ENCODE results near the gene ADAMTS10.
"Not testable (repeated sequence)": the region's sequence is repeated elsewhere in the genome, so short reads cannot be mapped to it uniquely, and the experiment has no call there.

The ADAMTS10 gene

DNA sequence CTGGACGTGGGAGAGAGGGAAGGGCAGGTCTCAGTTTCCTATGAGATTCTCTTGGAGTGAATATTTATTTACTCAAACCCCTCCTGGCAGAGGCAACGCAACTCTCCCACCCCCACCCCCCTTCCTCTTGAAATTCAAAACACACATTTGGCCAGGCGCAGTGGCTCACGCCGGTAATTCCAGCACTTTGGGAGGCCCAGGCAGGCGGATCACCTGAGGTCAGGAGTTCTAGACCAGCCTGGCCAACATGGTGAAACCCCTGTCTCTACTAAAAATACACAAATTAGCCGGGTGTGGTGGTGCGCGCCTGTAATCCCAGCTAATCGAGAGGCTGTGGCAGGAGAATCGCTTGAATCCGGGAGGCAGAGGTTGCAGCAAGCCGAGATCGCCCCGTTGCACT lies 6.8 kb upstream of the ADAMTS10 start:
- not testable (repeated sequence) for H3K36me3 ChIP-seq (ENCODE audit: control insufficient read depth, insufficient read depth, low read length); H3K9ac ChIP-seq (ENCODE audit: low read length); H3K27me3 ChIP-seq (ENCODE audit: control insufficient read depth, insufficient read depth, low read length); H3K9me3 ChIP-seq (ENCODE audit: control insufficient read depth, low read length); H3K4me1 ChIP-seq (ENCODE audit: control insufficient read depth, insufficient read depth, low read length); H3K4me3 ChIP-seq (ENCODE audit: low read length)

DNA sequence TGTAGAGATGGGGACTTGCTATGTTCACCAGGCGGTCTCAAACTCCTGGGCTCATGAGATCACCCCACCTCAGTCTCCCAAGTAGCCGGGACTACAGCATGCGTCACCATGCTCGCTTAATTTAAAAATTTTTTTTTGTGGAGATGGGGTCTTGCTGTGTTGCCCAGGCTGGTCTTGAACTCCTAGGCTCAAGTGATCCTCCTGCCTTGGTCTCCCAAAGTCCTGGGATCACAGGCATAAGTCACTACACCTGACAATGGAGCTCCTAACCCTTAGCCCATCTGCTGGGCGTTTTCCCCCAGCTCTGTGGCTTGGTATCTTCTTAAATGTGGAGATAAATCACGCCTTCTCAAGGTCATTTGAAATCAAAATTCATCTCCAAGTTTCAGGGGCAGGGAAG lies 6.3 kb upstream of the ADAMTS10 start:
- H3K36me3 ChIP-seq (ENCODE audit: control insufficient read depth, insufficient read depth, low read length), result no peaks in the 10 kb centered on the region
- H3K4me3 ChIP-seq (ENCODE audit: low read length), result no peak overlapping the region
- no peaks in the 10 kb centered on the region for H3K27me3 ChIP-seq (ENCODE audit: control insufficient read depth, insufficient read depth, low read length)
- no peaks in the 10 kb centered on the region for H3K9me3 ChIP-seq (ENCODE audit: control insufficient read depth, low read length)
- no peaks in the 10 kb centered on the region for H3K4me1 ChIP-seq (ENCODE audit: control insufficient read depth, insufficient read depth, low read length)
- no peak overlapping the region for H3K9ac ChIP-seq (ENCODE audit: low read length)

DNA sequence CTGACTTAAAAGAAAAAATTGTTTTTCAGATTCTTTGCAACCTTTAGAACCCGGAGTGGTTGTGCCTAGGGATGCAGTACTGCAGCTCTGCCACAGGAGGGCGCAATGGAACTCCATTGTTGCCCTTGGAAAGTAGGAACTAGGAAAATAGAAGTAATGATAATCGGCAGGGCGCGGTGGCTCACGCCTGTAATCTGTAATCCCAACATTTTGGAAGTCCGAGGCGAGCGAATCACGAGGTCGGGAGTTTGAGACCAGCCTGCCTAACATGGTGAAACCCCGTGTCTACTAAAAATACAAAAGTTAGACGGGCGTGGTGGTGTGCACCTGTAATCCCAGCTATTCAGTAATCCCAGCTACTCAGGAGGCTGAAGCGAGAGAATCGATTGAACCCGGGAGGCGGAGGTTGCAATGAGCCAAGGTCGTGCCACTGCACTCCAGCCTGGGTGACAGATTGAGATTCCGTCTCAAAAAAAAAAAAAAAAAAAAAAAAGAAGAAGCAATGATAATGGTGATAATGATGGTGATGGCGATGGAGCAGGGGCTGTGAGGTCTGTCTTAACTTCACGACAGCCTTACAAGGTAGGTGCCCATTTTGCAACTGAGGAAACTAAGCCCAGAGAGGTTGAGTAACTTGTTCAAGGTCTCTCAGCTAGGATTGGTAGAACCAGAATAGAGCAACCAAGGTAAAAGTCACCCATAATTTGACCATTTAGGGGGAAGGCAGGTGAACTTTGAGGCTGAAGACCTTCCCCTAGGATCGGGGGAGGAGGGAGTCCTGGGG lies 5.5 kb upstream of the ADAMTS10 start:
- Histone ChIP-seq H3K9ac (ENCODE audit: low read length) (no peak overlapping the region), H3K36me3 (ENCODE audit: control insufficient read depth, insufficient read depth, low read length) (no peaks in the 10 kb centered on the region), H3K4me3 (ENCODE audit: low read length) (no peak overlapping the region), H3K9me3 (ENCODE audit: control insufficient read depth, low read length) (no peaks in the 10 kb centered on the region), H3K27me3 (ENCODE audit: control insufficient read depth, insufficient read depth, low read length) (no peaks in the 10 kb centered on the region), H3K4me1 (ENCODE audit: control insufficient read depth, insufficient read depth, low read length) (no peaks in the 10 kb centered on the region)

DNA sequence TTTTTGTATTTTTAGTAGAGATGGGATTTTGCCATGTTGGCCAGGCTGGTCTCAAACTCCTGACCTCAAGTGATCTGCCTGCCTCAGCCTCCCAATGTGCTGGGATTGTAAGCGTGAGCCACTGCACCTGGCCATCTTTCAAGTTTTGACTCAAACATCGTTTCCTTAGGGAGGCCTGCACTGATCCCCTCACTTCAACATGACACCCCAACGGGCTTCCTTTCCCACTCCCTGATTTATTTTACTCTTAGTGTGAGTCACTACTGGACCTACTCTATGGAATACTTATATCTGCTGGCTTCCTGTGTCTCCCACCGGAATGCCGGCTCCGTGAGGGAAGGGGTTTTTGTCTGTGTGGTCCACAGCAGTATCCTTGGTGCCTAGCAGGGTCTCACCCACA lies 4.5 kb upstream of the ADAMTS10 start:
- H3K9me3 ChIP-seq (ENCODE audit: control insufficient read depth, low read length), result no peaks in the 10 kb centered on the region
- H3K4me3 ChIP-seq (ENCODE audit: low read length), result no peak overlapping the region
- H3K4me1 ChIP-seq (ENCODE audit: control insufficient read depth, insufficient read depth, low read length), result peaks cover 1% of the 10 kb centered on the region
- H3K9ac ChIP-seq (ENCODE audit: low read length), result no peak overlapping the region
- peaks cover 3% of the 10 kb centered on the region for H3K27me3 ChIP-seq (ENCODE audit: control insufficient read depth, insufficient read depth, low read length)
- no peaks in the 10 kb centered on the region for H3K36me3 ChIP-seq (ENCODE audit: control insufficient read depth, insufficient read depth, low read length)

DNA sequence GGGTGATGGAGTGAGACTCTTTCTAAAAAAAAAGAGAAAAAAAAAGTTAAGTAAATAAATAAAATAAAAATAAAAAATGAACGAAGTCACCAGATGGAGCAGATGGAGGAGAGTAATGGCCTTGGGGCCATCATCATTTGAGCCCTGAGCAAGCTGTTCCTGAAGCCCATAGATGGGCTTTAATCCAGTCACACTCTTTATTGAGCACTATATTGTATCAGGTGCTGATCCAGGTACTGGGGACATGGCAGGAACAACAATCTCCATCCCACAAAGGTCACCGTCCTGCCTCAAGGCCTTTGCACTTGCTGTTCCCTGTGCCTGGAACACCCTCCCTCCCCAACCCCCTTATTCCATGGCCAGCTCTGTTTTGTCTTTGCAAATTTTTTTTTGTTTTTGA lies 3.9 kb upstream of the ADAMTS10 start:
- Histone ChIP-seq H3K4me1 (ENCODE audit: control insufficient read depth, insufficient read depth, low read length) (peaks cover 7% of the 10 kb centered on the region), H3K9ac (ENCODE audit: low read length) (no peak overlapping the region), H3K9me3 (ENCODE audit: control insufficient read depth, low read length) (no peaks in the 10 kb centered on the region), H3K4me3 (ENCODE audit: low read length) (no peak overlapping the region), H3K36me3 (ENCODE audit: control insufficient read depth, insufficient read depth, low read length) (no peaks in the 10 kb centered on the region), H3K27me3 (ENCODE audit: control insufficient read depth, insufficient read depth, low read length) (peaks cover 9% of the 10 kb centered on the region)

DNA sequence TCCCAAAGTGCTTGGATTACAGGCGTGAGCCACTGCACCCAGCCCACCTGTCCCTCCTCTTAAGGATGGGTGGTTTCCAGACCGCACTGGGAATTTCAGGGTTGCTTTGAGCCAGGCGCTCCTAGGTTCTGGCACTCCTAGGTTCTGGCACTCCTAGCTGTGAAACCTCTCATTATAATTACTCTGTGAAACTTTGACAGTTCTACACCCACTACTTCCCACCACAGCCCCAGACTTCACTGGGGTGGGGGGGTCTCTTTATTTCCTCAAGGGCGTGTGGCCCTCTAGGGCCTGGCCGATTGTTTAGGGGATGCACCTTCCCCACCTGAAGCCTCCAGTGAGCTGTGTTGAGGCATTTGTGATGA lies 2.3 kb upstream of the ADAMTS10 start:
- Histone ChIP-seq H3K4me3 (ENCODE audit: low read length) (no peak overlapping the region), H3K27me3 (ENCODE audit: control insufficient read depth, insufficient read depth, low read length) (peaks cover 10% of the 10 kb centered on the region), H3K4me1 (ENCODE audit: control insufficient read depth, insufficient read depth, low read length) (peaks cover 14% of the 10 kb centered on the region), H3K9ac (ENCODE audit: low read length) (no peak overlapping the region), H3K9me3 (ENCODE audit: control insufficient read depth, low read length) (no peaks in the 10 kb centered on the region), H3K36me3 (ENCODE audit: control insufficient read depth, insufficient read depth, low read length) (no peaks in the 10 kb centered on the region)

DNA sequence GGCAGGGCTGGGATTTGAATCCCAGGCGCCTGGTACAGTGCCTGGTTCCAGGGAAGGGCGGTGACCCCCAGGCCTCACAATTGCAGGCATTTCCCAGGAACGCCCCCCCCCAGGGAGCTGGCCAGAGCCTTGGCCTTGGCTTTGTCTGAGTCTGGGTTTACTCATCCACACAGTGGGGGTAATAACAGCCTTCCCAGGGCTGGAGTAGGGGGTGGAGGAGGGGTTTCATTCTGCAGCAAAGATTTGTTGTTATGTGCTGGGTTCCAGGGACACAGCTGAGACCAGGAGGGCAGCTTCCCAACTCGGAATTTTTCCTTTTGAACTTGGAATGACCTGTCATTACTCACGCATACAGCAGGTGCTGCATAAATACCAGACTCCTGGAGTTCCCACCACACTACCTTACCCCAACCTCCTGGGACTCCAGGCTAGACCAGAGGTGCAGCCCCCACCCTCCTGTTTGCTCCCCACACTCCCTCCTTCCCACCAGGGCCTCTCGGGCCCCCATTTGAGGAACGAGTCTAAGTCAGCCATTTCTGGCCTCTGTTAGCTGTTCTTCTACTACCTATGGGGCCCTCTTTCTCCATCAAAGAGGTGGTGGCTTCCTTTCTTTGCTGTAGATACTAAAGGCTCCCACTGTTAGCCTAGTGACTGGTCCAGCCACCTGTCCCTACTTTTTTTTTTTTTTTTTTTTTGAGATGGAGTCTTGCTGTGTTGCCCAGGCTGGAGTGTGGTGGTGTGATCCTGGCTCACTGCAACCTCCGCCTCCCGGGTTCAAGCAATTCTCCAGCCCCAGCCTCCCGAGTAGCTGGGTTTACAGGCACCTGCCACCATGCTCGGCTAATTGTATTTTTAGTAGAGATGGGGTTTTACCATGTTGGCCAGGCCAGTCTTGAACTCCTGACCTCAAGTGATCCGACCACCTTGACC lies 1.6 kb upstream of the ADAMTS10 start:
- Histone ChIP-seq H3K27me3 (ENCODE audit: control insufficient read depth, insufficient read depth, low read length) (peaks cover 10% of the 10 kb centered on the region), H3K36me3 (ENCODE audit: control insufficient read depth, insufficient read depth, low read length) (no peaks in the 10 kb centered on the region), H3K4me1 (ENCODE audit: control insufficient read depth, insufficient read depth, low read length) (peaks cover 14% of the 10 kb centered on the region), H3K4me3 (ENCODE audit: low read length) (no peak overlapping the region), H3K9me3 (ENCODE audit: control insufficient read depth, low read length) (no peaks in the 10 kb centered on the region), H3K9ac (ENCODE audit: low read length) (no peak overlapping the region)

DNA sequence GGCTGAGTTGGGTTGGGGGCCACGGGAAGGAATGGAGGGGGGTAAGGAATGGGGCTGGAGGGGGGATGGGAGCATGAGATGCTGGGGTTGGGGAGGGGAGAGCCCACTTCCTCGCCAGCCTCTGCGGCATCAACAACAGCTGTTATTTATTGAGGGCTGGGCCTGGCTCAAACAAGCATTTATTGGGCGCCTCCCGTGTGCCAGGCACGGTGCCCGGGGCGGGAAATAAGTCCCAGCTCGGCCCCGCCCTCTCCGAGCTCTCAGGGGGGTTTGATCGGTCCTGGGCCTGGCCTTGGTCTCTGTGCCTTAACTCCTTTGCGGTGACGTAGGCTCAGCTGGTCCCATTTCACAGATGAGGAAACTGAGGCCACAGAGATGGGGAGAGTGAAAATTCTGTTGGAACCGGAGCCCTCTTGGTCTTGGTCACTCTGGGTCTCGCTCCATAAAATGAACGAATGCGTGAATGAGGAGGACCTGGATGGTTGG lies 919 bp upstream of the ADAMTS10 start:
- Histone ChIP-seq H3K4me3 (ENCODE audit: low read length) (no peak overlapping the region), H3K9ac (ENCODE audit: low read length) (no peak overlapping the region), H3K27me3 (ENCODE audit: control insufficient read depth, insufficient read depth, low read length) (peaks cover 10% of the 10 kb centered on the region), H3K9me3 (ENCODE audit: control insufficient read depth, low read length) (no peaks in the 10 kb centered on the region), H3K36me3 (ENCODE audit: control insufficient read depth, insufficient read depth, low read length) (no peaks in the 10 kb centered on the region), H3K4me1 (ENCODE audit: control insufficient read depth, insufficient read depth, low read length) (peaks cover 14% of the 10 kb centered on the region)

DNA sequence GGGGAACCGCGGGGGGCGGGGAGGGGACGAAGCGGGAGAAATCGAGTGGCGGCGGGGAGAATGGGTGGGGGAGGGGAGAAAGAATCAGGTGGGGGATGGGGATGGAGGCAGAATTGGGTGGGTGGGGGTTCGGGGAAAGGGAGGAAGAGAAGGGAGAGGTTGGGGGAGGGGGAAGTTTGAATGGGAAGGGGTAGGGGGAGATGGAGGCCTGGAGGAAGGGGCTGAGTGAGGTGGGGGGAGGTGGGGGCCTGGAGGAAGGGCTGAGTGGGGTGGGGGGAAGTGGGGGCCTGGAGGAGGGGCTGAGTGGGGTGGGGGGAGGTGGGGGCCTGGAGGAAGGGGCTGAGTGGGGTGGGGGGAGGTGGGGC lies 403 bp upstream of the ADAMTS10 start:
- Histone ChIP-seq H3K4me1 (ENCODE audit: control insufficient read depth, insufficient read depth, low read length) (peaks cover 14% of the 10 kb centered on the region), H3K9ac (ENCODE audit: low read length) (no peak overlapping the region), H3K27me3 (ENCODE audit: control insufficient read depth, insufficient read depth, low read length) (peaks cover 10% of the 10 kb centered on the region), H3K4me3 (ENCODE audit: low read length) (no peak overlapping the region), H3K36me3 (ENCODE audit: control insufficient read depth, insufficient read depth, low read length) (no peaks in the 10 kb centered on the region), H3K9me3 (ENCODE audit: control insufficient read depth, low read length) (no peaks in the 10 kb centered on the region)

DNA sequence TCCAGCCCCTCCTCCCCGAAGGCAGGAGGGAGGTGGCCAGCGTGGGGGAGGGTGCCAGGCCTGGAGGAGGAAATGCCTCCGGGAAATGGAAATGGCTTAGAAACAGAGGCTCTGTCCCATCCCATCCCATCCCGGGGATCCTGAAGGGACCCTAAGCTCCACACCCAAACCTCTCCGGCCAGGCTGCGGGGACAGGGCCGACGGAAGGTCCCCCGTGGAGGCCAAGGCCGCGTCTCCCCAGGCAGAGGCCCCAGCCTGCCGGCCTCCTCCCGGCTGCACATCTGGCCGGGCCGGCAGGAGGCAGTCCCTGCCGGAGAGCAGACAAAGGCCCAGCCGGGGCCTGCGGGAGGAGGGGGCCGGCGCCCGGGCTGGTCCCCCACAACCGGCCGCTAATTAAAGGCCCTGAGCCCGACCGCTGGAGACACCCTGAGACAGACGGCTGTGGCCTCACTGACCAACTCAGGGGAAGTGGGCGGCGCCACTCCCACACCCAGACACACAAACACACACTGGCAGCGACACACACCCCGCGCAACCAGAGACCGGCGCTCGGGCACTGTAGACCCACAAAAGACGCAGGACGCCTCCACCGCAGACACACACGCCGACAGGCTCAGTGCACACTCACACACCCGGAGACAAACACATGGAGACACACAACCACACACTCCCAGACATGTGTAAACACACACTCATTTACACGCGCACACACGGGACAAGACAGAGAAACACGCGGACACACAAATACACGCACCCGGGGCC lies 1.1 kb downstream of the ADAMTS10 start:
- peaks cover 7% of the 10 kb centered on the region for H3K9me3 ChIP-seq (ENCODE audit: control insufficient read depth, low read length)
- H3K36me3 ChIP-seq (ENCODE audit: control insufficient read depth, insufficient read depth, low read length), result no peaks in the 10 kb centered on the region
- peaks cover 14% of the 10 kb centered on the region for H3K4me1 ChIP-seq (ENCODE audit: control insufficient read depth, insufficient read depth, low read length)
- H3K27me3 ChIP-seq (ENCODE audit: control insufficient read depth, insufficient read depth, low read length), result peaks cover 10% of the 10 kb centered on the region
- H3K9ac ChIP-seq (ENCODE audit: low read length), result peak overlapping the region; percentile 50
- H3K4me3 ChIP-seq (ENCODE audit: low read length), result peak overlapping the region; percentile 21

DNA sequence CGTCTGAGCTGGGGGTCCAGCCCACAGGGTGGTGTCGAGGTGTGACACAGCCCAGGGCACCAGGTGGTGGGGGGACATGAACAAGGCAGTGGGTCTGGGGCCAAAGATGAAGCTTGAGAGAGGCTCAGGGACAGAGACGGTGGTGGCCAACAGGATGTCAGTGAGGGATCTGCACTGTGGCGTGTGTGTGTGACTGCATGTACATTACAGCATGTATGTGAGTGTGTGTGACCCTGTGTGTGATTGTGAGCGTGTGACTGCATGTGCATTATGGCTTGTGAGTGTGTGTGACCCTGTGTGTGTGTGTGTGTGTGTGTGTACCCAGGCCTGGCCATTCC lies 1.6 kb downstream of the ADAMTS10 start:
- no peaks in the 10 kb centered on the region for H3K36me3 ChIP-seq (ENCODE audit: control insufficient read depth, insufficient read depth, low read length)
- H3K9me3 ChIP-seq (ENCODE audit: control insufficient read depth, low read length), result peaks cover 7% of the 10 kb centered on the region
- H3K27me3 ChIP-seq (ENCODE audit: control insufficient read depth, insufficient read depth, low read length), result peaks cover 10% of the 10 kb centered on the region
- no peak overlapping the region for H3K4me3 ChIP-seq (ENCODE audit: low read length)
- H3K4me1 ChIP-seq (ENCODE audit: control insufficient read depth, insufficient read depth, low read length), result peaks cover 14% of the 10 kb centered on the region
- H3K9ac ChIP-seq (ENCODE audit: low read length), result no peak overlapping the region

DNA sequence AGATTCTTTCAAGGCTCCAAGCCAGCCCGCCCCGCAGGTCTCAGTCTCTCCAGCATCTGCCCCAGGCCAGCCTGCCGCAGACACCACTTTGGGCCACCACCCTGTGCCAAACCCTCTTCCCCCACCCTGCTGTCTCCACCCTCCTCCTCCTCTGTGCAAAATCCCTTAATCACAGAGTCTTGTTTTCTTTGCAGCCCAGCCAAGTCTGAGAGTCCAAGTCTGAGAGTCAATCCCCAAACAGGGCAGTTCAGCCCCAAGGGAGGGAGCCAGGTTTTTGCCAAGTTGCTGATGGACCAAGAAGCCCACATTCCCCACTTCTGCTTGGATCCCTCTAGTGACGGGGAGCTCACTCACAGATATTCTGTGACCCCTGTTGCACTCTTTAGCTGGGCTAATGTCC lies 3.1 kb downstream of the ADAMTS10 start:
- no peak overlapping the region for H3K4me3 ChIP-seq (ENCODE audit: low read length)
- no peak overlapping the region for H3K9ac ChIP-seq (ENCODE audit: low read length)
- no peaks in the 10 kb centered on the region for H3K36me3 ChIP-seq (ENCODE audit: control insufficient read depth, insufficient read depth, low read length)
- H3K27me3 ChIP-seq (ENCODE audit: control insufficient read depth, insufficient read depth, low read length), result peaks cover 10% of the 10 kb centered on the region
- H3K4me1 ChIP-seq (ENCODE audit: control insufficient read depth, insufficient read depth, low read length), result peaks cover 14% of the 10 kb centered on the region
- H3K9me3 ChIP-seq (ENCODE audit: control insufficient read depth, low read length), result peaks cover 7% of the 10 kb centered on the region

All from mucosa of stomach (tissue), 1 donor.